HG03460 (cell line): Measurements from ENCODE around the gene GSTM5.
A peak's percentile ranks its signal among the peaks of the same experiment; 100 is the strongest.
"Not testable (repeated sequence)": the region's sequence is repeated elsewhere in the genome, so short reads cannot be mapped to it uniquely, and the experiment has no call there.

Source experiments
- ATAC-seq: cut with Tn5 transposase; IDR thresholded peaks from one replicate; pipeline ENCODE4 v1.9.1; 2021; ENCODE audit not compliant: unreplicated experiment

GSTM5 gene

DNA sequence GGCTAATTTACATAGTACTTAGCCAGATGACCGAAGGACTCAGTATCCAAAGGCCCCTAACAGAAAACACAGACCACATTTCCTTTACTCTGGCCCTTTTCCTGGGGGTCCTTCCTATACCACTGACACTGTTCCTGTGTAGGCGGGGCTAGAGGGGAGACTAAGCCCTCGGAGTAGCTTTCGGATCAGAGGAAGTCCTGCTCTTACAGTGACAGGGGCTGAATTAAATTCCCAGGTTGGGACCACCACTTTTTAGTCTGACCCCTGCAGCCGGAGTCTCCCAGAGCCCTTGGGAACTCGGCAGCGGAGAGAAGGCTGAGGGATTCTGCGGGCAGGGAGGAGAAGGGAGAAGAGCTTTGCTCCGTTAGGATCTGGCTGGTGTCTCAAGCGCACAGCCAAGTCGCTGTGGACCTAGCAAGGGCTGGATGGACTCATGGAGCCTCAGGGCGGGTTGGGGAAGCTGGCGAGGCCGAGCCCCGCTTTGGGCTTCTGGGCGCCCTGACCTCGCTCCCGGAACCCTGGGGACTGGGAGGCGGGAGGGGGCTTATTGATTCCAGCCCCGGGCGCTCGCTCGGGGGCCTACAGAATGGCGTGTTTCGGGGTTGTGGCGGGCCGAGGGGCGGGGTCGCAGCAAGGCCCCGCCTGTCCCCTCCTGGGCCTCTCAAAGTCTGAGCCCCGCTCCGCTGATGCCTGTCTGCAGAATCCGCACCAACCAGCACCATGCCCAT is at the start of gene GSTM5:
TSS of gene GSTM5 (plus strand) at position 659 of the 728 bp plus-strand sequence. CDS start at position 721, 62 bp downstream.
- not testable (repeated sequence) for ATAC-seq

DNA sequence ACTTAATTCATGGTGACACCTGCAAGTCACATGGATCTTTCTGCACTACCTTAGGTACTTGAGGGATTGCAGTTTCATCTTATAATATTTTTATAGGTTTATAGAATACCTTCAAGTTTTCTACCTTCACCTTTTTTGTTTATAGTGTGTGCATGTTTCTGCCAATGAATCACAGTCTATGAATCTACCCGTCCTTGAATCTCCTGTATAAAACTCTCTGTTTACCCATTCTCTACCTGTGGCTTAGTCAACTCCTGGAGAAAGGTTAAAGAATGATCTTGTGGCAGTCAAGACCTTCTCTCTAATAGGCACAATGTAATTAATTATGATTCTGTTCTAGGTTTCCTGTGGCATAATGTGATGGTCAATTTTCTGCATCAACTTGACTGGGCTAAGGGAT is 47.4 kb upstream of the GSTM5 start:
- ATAC-seq = no peak

GRCh38 chr1:109667452-109668122 is 44.5 kb upstream of the GSTM5 start, which contains the start of gene GSTM2:
TSS of gene GSTM2 (plus strand) at chr1:109668057. CDS start at chr1:109668116, 59 bp downstream.
- peak; percentile 93 for ATAC-seq

DNA sequence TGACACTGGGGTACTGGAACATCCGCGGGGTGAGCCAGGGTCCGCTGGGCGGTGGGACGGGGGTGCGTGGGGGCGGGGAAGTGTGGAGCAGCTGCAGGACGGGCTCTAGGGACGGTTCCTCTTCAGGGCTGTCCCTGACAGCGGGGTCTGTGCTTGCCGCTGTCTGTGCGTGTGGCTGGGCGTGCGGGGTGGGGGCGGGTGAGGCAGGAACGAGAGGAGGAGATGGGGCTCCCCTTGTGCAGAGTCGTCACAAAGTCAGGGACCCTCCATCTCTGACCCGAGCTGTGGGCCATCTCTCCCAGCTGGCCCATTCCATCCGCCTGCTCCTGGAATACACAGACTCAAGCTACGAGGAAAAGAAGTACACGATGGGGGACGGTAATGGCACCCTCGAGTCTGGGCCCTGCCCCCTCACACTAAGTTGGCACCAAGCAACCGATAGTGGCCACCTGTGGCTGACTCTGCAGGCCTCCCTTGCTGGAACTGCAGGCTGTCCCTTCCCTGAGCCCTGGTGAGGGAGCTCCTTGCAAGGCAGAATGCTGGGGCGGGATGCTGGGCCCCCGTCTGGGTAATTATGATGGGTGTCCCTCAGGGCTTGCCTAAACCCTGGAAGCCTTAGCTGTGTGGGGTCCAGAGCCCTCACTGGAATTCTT is 43.8 kb upstream of the GSTM5 start:
- ATAC-seq = no peak

- no peak for ATAC-seq
These were observed 42.7 kb upstream of the GSTM5 start for GRCh38 chr1:109669246-109669948.

DNA sequence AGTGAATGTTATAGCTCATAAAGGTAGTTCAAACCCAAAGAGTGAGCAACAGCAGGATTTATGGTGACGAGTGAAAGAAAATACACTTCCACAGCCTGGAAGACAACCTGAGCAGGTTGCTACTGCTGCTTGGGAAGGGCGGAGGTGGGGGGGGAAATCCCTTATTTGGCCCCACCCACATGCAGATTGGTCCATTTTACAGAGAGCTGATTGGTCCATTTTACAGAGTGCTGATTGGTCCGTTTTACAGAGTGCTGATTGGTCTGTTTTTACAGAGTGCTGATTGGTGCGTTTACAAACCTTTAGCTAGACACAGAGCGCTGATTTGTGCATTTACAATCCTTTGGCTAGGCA is 42.1 kb upstream of the GSTM5 start:
- not testable (repeated sequence) for ATAC-seq

DNA sequence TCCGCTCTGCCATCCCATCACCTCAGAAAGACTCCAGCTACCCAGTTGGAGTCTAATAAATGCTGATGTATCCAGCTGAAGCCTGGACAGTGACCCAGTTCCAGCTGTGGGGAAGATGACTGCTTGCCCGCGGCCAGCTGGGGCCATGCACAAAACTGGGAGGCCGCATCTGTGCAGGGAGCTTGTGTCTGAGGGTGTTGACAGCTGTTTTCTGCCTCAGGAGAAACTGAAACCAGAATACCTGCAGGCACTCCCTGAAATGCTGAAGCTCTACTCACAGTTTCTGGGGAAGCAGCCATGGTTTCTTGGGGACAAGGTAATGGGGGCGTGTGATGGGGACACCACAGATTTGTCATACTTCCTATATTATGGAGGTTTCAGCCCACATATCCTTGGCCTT is 41.0 kb upstream of the GSTM5 start:
- no peak for ATAC-seq

DNA sequence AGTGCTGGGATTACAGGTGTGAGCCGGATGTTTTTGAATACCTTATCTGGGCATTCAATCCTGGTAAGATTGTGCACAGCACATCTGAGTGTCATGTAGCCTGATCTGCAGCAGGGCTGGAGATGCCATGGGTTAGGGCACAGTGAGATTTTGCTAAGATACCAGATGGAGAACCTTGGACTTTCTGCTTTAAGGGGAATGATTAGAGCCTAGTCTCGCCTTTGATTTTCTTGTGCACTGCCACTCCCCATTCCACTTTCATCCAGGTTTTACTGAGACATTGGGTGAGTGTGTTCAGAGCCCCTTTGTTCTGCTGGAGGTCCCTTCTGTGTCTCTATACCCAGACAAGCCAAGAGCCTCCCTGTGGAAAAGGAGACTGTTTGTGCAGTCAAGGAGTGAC is 38.2 kb upstream of the GSTM5 start:
- ATAC-seq = not testable (repeated sequence)

DNA sequence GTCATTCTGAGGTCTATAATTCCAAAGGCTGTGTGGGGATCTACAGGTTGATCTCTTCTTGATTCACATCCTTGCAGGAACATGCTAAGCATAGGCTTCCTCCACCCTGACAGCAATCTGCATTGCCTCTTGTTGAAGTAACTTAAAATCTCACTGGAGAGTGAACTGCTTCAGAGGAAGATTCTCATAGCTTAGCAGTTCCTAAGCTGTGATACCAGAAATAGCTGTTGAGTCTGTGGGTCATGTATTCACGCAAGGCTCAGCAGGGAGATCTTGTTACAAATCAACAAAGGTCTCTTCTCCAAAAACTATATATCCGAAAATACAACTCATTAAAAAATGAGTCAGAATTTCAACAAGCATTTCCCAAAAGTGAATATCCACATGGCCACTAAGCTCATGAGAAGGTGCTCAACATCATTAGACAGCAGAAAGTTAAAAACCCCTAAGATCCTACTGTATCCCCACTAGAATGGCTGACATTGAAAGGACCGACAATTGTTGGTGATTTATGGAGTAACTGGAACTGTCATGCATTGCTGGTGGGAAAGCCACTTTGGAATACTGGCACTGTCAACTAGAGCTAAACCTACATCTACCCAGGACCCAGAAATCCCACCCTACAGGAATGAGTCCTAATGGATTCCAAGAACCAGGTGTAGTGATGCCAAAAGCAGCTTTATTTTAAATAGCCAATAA is 35.2 kb upstream of the GSTM5 start:
- ATAC-seq = not testable (repeated sequence)

DNA sequence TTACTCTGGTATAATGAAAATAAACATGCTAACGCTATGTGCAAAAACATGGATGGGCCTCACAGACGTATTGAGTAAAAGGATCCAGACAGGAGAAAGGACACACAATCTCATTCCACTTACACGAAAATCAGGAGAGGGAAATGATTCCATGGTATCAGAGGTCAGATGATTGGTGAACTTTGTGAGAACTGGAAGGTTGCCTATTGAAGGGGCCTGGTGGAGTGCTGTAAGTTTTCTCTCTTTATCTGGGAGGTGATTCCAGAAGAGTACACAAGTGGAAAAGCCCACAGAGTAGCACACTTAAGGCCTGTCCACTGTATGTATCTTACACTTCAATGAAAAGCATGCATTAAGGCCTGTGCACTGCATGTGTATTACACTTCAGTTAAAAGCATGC is 34.6 kb upstream of the GSTM5 start:
- ATAC-seq = no peak

DNA sequence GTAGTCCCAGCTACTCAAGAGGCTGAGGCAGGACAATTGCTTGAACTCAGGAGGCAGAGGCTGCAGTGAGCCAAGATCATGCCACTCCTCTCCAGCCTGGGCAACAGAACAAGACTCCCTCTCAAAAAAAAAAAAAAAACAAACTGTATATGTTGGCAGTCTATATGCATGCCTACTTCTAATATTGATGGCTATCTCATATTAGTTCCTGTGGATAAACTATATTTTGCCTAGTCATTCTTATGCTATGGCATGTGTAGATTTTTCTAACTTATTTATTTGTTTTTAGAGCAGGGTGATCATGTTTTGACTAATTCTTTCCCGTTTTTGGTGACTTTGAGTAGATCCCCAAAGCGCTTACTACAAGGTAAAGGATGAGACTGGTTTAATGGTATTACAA is 33.4 kb upstream of the GSTM5 start:
- ATAC-seq = not testable (repeated sequence)

GRCh38 chr1:109684777-109685176 is 27.3 kb upstream of the GSTM5 start:
- not testable (repeated sequence) for ATAC-seq

- ATAC-seq = not testable (repeated sequence)
These were observed 26.7 kb upstream of the GSTM5 start for GRCh38 chr1:109685399-109685798.

DNA sequence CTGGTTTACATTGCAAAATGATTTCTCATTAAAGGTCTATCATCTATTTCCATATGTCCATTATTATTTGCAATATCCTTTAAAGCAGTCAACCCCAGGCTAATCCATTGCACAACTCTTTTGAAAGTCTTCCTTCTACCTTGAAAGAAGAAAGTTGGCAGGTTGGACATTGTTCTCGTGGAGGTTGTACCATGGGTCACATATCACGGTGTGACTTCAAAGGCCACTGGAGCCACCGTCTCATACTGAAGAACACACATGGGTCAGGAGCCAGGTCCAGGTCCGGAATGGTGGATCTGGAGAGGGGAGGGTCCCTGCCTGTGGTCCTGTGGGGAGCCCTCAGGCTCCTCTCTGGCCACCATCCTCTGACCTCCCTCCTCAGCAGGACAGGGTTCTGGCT is 26.2 kb upstream of the GSTM5 start:
- not testable (repeated sequence) for ATAC-seq

- ATAC-seq = peak; percentile 23
These were observed 24.9 kb upstream of the GSTM5 start for GRCh38 chr1:109687109-109687508.

DNA sequence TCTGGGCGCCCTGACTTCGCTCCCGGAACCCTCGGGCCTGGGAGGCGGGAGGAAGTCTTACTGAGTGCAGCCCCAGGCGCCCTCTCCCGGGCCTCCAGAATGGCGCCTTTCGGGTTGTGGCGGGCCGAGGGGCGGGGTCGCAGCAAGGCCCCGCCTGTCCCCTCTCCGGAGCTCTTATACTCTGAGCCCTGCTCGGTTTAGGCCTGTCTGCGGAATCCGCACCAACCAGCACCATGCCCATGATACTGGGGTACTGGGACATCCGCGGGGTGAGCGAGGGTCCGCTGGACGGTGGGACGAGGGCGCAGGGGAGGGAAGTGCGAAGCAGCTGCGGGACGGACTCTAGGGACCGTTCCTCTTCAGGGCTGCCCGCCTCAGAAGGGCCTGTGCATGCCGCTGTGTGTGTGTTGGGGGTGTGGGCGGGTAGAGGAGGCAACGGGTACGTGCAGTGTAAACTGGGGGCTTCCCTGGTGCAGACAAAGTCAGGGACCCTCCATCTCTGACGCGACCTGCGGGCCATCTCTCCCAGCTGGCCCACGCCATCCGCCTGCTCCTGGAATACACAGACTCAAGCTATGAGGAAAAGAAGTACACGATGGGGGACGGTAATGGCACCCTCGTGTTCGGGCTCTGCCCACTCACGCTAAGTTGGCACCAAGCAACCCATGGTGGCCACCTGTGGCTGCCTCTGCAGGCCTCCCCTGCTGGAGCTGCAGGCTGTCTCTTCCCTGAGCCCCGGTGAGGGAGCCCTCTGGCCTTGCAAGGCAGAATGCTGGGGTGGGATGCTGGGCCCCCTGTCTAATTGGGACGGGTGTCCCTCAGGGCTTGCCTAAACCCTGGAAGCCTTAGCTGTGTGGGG is 24.2 kb upstream of the GSTM5 start, which contains the start of gene GSTM1:
TSS of gene GSTM1 (plus strand) at position 177 of the 859 bp plus-strand sequence. CDS start at position 234, 57 bp downstream.
- ATAC-seq = peak; percentile 96

DNA sequence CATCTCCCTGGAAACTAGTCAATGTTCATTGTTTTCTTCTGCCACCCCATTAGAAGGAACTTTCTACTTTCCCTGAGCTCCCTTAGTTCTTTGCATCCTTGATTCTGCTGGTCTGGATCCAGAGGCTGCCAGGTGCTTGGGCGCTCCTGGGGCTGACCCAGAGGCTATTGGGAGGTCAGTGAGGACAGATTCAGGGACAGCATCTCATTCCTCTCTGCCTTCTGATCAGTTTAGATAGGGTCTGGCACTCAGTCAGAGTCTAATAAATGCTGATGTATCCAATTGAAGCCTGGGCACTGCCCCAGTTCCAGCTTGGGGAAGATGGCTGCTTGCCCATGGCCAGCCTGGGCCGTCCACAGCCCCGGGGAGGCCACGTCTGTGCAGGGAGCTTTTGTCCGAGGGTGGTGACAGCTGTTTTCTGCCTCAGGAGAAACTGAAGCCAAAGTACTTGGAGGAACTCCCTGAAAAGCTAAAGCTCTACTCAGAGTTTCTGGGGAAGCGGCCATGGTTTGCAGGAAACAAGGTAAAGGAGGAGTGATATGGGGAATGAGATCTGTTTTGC is 22.1 kb upstream of the GSTM5 start:
- ATAC-seq = no peak

GRCh38 chr1:109691759-109692158 is 20.3 kb upstream of the GSTM5 start:
- no peak for ATAC-seq

GRCh38 chr1:109694400-109694799 is 17.7 kb upstream of the GSTM5 start:
- not testable (repeated sequence) for ATAC-seq
